EL (cell line): Measurements from ENCODE around the gene DIS3L2.
A peak's percentile ranks its signal among the peaks of the same experiment; 100 is the strongest.
"Not testable (repeated sequence)": the region's sequence is repeated elsewhere in the genome, so short reads cannot be mapped to it uniquely, and the experiment has no call there.

Experiments
- DNase-seq: peaks from one replicate; pipeline ENCODE4 v3.0.0-alpha.2; 2016

The DIS3L2 gene

DNA sequence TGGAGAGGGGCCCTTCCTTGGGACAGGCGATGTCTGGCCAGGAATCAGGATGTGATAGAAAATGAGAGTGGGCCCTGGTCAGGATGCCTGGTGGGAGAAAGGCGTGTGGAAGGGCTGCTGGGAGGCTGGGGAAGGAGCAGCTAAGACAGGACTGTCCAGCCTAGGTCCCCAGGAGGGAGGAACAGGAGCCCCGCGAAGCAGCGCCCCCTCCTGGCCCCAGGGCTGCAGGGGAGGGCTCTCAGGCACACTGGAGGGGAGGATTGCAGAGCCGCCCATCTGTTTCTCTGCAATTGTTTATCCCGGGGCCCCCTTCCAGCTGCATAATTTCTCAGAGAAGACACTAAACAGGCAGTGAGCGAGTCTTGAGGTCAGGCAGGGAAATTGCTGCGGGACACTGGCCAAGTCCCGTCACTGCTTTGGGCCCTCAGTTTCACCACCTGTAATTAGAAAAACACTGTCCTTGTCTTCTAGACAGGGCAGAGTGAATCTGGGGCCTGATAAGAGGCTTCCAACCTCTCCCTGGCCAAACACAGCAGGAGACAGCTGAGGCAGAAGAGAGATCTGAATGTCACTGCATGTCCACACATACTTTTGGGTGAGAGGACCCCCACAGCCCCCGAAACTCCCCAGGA, 31.4 kb upstream of the DIS3L2 start:
- DNase-seq = no peak

DNA sequence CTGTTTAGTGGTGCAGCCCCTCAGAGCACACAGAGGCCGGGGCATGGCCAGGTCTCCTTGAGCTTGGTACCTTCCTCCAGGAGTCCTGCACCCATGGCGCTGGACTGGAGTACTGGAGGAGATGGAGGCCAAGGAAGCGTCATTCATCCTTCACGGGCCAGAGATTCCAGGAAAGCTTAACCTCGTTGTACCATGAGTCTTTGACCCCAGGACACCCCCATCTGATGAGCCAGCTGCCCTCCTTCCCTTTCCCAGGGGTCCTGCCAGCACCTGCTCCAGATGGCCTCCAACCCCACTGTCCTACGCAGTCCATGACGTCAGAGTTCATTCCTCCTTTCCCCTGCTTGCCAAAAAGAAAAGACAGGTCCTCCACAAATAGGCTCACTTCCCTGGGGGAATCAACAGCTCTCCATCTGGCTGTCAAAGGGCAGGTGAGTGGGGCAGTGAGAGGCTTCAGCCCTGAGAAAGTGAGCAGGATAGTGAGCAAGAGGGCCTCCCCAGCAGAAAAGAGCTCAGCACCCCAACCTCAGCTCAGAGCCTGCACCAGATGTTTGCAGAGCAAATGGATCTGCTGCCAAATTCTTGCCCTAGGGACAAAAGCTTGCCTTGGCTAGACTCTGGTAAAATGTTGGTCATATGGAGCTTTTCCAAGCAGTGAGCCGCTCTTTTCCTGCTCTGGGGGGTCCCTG, 30.8 kb upstream of the DIS3L2 start:
- DNase-seq = no peak

DNA sequence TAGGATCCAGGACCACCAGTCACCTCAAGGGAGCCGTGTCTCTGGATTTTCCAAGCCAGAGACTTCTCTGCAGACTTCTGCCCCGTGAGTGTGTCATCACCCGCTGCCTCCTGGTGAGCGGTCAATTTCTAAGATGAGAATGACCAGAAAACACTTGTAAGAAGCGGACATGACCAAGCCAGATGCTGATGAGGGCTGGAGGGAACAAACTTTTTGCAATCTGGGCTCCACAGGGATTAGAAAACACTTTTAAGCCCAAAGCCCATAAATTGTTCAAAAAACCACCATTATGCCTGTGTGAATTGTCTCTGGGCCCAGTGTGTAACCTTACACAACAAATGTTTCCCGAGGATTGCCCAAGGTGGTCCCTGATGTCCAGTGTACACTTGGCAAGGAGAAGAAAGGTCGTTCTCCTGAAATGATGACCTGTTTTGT, 30.0 kb upstream of the DIS3L2 start:
- no peak for DNase-seq

DNA sequence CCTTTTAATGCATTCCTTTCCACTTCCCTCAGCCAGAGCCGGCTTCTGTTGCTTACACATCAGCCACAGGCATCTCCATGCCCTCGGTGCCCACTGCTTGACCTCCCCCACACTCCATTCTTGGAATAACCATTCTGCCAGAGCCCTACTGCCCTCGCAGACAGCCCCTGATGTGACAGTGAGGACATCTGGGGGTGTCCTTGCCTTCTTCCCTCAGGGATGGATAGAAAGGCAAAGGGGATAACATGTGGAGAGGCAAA, 28.9 kb upstream of the DIS3L2 start:
- DNase-seq = peak; percentile 15

DNA sequence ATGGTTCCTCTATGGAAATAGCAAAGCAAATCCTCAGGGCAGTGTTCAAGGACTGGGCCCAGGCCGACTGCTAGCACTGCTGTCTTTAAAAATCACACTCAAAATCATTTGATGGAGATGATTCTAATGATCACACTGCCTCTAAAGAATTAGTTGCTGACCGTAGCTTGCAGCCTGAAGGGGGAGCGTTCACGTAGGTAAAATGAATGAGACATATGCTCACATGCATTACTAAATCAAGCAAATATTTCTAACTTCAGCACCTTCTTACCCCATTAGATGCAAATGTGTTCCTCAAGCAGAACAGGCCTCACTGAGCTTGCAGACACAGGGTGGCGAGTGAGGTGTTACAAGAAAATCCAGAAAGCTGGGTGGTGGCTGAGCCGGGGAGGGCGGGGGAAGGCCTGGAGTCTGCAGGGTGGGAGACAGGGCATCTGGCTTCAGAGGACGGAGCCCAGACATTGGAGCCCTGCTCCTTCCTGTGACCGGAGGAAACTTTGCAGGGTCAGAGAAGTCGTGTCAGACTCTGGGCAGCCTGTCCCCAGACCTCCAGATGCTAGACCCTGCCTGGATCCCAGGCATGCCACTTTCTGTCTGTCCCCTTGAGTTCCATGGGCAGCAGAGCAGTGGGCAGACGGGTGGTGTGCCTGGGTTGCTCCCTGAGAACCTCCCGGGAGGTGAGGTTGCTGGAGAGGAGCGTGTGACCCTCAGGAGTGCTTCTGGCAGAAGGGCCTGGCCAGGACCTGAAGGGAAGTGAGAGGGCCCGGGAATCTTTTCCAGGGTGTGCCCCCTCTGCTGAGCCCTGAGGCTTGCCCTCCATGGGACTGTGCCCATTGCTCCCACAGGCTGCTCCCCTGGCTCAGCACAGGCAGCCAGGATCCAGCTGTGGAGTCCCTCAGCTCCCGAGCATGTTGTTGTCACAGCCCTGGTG, 28.3 kb upstream of the DIS3L2 start:
- no peak for DNase-seq

DNA sequence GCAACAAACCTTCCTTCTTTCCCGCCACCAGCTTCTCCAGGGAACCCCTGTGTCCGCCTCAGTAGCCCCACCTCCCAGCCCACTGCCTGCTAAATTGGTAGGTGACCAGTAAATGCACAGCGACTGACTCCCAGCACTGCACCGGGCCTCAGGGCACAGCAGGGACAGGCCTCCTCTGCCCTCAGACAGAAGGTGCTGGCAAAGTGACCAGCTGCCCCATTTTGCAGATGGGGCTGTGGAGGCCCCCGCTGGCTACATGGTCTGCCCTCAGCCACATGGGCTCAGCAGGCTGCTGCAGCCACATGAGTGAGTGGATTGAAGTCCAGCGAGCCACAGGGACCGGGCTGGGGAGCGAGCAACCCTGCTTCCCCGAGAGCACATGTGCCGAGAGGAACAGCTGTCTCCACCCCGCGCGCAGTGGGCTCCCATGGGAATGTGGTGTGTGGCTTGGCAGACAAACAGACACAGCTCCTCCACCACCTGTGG, 27.6 kb upstream of the DIS3L2 start:
- DNase-seq = no peak

DNA sequence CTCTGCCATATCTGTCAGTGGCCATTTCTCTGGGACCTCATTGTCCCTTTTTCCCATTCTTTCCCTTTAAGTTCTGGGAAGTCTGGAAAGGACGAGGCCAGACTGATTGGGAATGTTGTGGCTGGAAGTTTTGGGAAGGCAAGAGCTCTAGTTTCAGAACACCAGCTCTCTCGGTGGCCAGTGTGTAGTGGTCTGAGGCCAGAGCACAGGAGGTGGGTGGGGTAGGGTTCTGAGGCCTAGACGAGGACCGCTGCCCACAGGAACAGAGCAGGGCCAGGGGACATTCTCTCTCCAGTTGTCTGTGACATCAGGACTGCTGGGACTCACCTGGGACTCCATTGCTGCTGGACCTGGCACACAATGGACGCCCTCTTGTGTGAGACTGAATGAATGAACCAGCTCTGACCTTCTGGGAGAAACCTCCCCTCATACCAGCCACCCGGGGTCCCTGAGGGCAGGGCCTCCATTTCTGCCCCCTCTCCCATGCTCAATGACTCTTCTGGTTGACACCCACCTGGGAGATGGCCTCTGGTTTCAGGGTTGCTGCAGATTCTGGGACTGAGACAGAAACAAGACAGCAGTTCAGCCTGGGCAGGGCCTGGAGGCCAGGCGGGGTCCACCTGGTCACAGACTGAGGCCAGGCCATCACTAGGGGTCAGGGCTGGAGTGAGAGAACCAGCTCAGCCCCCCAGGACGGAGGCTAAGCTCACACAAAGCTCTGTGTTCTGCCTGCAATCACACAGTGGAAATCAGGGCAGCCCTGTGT, 26.9 kb upstream of the DIS3L2 start:
- no peak for DNase-seq

DNA sequence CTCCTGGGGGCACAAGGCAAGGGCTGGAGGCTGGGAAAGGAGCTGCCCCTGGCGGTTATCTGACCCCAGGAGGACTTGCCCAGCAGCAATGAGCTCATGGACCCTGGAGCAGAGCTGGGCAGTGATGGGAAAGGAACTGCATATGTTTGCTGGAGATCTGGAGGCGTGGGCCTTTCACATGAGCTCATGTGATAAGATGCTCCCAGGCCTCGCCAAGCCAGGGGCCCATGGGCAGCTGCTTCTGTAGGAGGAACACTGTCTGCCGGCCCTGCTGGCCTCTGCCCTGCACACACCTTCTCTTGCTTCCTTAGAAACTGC, 26.3 kb upstream of the DIS3L2 start:
- DNase-seq = no peak

DNA sequence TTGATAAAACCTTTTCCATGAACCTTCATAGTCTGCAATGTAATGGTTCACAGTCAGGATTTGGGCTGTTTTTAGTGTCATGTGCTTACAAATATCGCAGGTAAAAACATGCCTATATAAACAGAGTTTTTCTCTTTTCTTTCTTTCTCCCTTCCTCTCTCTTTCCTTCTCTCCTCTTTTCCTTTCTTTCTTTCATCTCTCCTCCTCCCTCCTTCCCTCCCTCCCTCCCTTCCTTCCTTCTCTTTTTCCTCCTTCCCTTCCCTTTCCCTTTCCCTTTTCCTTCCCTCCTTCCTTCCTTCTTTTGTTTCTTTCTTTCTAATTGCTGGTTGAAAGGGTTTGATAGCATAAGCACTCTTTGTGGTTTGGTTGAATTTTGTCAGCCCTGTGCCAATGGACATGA, 25.7 kb upstream of the DIS3L2 start:
- DNase-seq = no peak

DNA sequence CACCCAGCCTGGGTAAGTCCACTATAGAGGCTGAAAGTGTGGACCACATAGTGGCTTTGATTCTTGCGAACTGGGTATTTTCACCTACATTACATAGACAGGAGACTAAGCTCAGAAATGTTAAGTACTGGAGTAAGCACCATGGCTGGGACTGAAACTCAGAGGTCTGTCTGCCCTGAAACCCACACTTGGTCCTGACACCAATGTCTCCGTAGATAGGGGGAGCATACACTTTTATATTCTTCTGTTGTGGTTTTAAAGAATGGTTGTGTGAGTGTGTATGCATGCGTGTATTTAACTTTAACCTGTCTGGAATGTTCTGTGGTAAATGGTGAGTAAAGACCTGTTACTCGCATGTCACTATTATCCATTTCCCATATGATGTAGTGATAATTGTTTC, 25.0 kb upstream of the DIS3L2 start:
- DNase-seq = no peak

DNA sequence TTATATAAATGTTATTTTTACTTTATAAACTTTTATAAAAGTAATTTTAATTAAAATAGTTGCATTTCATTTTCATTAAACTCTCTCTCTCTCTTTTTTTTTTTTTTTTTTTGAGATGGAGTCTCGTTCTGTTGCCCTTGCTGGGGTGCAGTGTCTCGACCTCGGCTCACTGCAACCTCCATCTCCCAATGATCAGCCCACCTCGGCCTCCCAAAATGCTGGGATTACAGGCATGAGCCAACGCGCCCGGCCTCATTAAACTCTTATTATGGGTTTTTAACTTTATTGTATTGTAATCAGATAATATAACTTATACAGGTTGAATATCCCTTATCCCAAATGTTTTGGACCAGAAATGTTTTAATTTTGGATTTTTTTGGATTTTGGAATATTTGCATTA, 24.5 kb upstream of the DIS3L2 start:
- no peak for DNase-seq

DNA sequence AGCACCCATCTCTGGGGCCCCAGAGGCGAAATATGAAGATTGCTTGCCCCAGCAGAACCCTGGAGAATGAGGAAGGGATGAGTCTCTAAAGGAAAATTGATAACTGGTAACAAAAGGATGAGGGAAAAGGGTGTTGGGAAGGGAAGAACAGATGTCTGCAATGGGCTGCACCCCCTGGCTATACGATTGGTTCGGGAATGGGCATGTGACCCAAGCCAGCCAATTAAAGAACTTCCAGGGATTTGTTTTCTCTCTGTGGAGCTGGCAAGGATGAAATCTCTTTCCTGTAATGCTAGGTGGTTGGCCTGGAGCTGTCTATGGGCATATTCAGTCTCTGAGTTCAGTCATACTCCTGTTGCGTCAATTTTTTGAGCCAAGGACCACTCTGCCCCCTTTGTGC, 22.5 kb upstream of the DIS3L2 start:
- DNase-seq = no peak

DNA sequence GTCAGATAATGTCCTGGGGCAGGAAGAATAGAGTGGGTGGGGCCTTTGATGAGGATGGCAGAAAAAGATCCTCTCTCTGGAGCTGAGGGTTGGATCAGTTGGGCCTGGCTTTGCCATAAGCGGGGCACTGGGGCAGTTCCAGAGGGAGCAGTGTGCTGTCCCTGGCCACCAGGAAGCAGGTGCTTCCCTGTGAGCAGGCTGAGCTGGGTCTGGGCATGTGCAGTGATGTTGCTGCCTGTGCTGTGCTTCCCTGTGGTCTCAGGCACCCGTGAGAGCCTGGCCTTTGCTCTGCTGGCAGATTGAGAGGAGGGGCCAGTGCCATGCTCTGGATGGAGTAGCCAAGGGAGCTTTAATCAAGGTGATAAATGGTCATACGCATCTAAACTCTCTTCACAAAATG, 20.7 kb upstream of the DIS3L2 start:
- DNase-seq = no peak

DNA sequence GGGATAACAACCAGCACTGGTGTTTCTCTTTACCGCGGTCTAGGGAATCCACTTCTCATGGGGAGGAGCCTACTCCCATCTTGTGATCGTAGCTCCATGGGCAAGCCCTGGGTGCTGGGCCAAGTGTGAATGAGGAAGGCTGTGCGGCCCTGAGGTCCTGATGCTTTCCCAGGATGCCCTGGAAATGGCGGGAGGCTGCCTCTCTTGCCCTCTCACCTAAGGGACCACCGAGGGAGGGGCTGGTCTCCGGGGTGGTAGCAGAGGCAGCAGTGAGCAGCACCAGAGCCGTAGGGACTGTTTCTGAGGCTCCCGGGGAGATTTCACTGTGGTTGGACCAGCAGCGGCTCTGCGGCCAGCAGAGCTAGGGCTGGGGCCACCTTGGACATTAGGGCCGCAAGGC, 19.8 kb upstream of the DIS3L2 start:
- no peak for DNase-seq

DNA sequence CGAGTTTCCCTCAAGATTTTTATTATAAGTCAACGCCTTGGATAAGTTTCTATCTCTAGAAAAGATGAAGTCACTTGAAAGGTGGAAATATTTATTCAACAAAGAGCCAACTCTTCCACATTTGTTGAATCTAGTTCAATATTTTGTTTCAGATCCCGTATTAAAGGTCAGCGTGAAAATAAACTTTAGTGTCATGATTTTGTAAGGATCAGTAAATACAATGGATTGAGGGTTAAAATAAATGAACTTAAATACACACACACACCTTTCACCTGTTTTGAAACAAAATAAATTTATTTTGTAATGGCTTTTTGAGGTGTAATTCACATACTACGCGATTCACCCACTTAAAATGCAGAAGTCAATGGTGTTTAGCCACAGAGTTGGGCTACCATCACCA, 19.3 kb upstream of the DIS3L2 start:
- no peak for DNase-seq

DNA sequence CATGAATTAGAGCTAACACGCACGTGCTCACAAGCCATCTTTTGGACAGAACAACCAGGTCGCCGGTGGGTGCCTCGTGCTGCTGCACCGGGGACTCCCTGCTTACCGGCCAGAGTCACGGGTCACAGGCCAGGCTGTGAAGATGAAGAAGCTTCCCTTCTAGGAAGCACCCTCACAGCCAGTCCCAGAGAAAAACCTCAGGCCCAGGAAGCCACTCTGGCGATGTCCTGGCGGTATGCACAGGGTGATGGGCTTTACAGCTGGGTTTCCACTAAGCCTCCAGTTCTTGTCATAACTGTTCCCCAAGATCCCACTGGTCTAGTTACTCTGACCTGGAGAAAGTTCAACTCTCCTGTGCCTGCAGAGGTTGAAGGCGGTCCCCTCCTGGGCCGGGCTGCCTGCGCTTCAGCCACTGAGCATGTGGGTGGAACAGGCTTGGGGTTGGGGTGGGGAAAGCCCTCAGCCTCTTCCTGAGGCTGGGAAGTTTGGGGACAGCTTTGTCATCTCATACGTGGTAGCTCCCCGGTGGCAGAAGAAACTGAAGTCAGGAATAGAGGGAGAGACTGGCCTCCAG, 15.2 kb upstream of the DIS3L2 start:
- no peak for DNase-seq

DNA sequence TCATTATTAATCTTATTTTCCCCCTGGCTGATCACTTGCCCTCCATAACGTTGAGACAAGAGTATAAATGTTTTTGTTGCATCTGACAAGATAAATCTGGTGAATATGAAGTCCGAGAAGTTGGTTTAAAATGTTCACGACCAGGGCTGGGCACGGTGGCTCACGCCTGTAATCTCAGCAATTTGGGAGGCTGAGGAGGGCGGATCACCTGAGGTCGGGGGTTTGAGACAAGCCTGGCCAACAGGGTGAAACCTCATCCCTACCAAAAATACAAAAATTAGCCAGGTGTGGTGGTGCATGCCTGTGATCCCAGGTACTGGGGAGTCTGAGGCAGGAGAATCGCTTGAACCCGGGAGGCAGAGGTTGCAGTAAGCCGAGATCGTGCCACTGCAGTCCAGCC, 14.4 kb upstream of the DIS3L2 start:
- DNase-seq = not testable (repeated sequence)

DNA sequence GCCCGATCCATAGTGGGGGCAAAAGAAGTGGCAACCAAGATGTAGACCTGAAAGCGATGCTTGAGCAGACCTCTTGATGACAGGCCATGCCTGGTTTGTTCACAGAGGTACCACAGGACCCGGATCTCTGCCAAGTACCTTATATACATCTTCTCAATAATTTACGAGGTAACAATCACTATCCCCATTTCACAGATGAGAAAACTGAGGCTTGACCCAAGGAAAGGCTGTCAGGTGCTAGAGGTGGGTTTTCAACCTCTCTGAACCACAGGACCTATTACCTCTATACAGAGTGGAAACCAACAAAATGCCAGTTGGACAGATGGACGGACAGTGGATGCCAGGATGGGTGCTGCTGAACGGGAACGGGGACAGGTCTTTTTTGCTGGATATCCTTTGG, 13.8 kb upstream of the DIS3L2 start:
- DNase-seq = no peak

DNA sequence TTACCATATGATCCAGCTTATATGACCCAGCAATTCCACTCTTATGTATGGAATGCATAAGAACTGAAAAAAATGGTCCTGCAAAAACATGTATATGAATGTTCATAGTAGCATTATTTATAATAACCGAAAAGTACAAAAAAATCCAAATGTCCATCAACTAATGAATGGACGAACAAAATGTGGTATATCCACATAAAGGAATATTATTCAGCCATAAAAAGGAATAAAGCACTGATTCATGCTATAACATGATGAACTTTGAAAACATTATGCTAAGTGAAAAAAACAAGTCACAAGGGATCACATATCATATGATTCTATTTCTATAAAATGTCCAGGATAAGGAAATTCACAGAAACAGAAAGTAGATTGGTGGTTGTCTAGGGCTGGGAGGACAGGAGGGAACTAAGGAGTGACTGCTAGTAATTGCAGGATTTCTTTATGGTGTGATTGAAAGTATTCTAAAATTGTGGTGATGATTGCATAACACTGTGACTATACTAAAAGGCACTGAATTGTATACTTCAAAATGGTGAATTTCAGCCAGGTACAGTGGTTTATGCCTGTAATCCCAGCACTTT, 10.0 kb upstream of the DIS3L2 start:
- no peak for DNase-seq

DNA sequence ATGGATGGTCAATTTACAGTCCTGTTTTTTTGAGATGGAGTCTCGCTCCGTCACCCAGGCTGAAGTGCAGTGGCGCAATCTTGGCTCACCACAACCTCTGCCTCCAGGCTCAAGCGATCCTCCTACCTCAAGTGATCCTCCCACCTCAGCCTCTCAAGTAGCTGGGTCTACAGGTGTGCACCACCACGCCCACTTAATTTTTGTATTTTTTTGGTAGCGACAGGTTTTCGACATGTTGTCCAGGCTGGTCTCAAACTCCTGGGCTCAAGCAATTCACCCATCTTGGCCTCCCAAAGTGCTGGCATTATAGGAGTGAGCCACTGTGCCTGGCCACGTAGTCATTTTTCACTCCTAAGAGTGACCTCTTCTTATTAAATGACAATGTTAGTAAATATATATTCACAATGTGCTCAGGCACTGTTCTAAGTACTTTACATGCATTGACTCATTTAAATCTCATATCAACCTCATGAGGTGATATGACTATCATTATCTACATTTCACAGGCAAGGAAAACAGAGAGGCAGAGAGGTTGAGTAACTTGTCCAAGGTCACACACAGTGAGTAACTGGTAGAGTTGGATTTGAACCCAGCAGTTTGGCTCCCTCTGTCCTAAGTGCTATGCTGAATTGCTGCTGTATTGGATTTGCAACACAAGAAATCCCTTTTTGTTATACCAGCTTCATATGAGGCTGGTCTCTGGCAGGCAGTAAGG, 5.6 kb upstream of the DIS3L2 start:
- DNase-seq = no peak

DNA sequence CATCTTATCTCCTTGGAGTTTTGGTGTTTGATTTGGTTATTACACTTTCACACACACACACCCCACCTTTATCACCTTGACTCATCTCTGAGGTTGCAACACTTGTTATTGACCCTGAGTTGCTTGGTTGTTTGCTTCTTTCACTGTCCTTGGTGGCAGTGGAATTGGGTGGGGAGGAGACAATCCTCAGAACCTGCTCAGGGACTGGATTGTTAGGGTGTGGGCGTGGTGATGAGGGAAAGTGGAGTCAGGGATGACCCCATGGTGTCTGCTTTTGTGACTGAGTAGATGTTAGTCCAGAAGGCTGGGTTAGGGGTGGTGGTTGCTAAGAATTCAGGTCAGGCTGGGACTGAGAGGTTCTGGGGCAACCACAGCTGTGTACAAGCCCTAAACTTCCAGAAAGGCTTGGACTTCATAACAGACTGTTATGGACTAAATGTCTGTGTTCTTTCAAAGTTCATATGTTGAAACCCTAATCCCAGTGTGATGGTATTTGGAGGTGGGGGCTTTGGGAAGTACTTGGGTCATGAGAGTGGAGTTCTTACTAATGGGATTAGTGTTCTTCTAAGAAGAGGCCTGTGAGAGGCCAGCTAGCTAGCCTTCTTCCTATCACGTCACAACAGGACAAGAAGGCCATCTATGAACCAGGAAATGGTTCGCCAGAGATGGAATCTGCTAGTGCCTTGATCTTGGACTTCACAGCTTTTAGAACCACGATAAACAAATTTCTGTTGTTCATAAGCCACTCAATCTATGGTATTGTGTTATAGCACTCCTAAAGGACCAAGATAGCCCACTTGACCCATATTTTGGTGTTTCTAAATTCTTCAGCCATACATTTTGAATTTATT, 3.4 kb upstream of the DIS3L2 start:
- DNase-seq = no peak
